ENCODE results near the gene SEC16B.

The SEC16B gene

GRCh38 chr1:177964336-177964735, 5.5 kb downstream of the SEC16B start:
- no peak for DNase-seq
- TF ChIP-seq GATA1 (IDR thresholded peaks at IDR 0.05; ENCODE audit: low read depth, low read length), result no peak
- no peak for TF ChIP-seq POLR2A (IDR thresholded peaks at IDR 0.05; ENCODE audit: low read length)

DNA sequence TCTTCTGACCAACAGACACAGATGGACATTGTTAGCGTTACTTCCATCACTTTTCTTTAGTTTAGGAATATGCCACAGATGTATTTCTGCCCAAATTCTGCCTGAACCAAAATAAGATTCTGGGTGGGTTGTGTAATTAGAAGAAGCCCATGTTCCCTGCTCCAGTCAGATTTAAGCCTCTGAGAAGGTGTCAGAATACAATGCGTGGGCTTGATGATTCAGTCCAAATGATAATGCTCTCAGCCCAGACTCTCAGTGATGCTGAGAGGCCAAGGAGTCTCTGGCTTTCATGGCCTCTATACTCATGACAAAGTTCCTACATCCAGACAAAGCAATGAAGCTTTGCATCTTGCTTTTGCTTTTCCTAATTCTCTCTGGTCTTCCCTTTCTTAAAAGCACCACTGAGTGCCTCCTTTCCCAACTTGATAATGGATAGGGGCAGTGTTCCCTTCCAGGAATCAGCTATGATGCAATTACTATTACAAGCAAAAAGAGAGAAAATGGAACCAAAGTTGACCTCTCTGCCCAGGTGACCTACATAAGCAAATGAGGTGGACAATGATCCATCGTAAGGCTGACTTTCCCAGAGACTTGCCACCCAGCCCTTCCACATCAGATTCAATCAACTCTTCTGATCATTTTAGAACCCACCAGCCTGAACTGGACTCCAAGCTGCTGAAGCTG, 8.8 kb downstream of the SEC16B start:
- TF ChIP-seq POLR2A (IDR thresholded peaks at IDR 0.05; ENCODE audit: low read length), result no peak
- no peak for TF ChIP-seq GATA1 (IDR thresholded peaks at IDR 0.05; ENCODE audit: low read depth, low read length)
- no peak for DNase-seq

DNA sequence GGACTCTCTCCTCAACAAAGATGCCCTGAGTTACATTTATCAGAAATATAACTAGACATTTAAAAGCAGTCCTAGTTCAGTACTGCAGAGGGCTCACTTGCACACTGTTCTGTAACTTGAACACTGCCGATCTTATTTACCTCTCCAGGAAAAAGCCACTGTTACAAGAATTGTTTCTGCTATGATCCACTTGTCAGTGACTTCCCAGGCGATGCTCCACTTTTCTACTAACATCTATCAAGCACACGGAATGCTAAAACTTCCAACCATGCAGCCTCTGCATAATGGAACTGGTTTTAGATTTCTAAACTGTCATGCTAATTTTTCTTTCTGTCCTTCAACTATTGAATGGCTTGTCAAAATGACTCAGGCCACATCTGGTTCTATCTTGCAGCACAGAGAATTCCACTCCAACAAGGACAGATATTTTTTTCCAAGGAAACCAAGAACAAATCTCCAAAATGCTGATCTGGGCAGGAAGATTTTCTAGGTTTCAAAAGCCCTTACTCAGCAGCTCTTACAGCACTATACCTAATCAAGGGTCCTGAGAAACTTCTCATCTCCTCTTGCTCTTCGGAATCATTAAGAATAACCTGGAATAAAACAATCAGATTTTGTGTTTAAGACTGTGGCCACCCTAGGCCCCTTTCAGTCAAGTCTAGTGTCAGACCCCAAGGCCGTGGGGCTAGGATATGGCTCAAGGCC, 9.9 kb downstream of the SEC16B start:
- no peak for DNase-seq
- no peak for TF ChIP-seq POLR2A (IDR thresholded peaks at IDR 0.05; ENCODE audit: low read length)
- TF ChIP-seq GATA1 (IDR thresholded peaks at IDR 0.05; ENCODE audit: low read depth, low read length), result no peak

- no peak for TF ChIP-seq GATA1 (IDR thresholded peaks at IDR 0.05; ENCODE audit: low read depth, low read length)
- no peak for TF ChIP-seq POLR2A (IDR thresholded peaks at IDR 0.05; ENCODE audit: low read length)
- DNase-seq, result no peak
These were observed 11.8 kb downstream of the SEC16B start for GRCh38 chr1:177958092-177958491.

GRCh38 chr1:177954076-177954475, 15.8 kb downstream of the SEC16B start:
- TF ChIP-seq POLR2A (IDR thresholded peaks at IDR 0.05; ENCODE audit: low read length) (no peak), GATA1 (IDR thresholded peaks at IDR 0.05; ENCODE audit: low read depth, low read length) (no peak)

GRCh38 chr1:177953549-177953948, 16.3 kb downstream of the SEC16B start:
- DNase-seq, result no peak
- TF ChIP-seq GATA1 (IDR thresholded peaks at IDR 0.05; ENCODE audit: low read depth, low read length) (no peak), POLR2A (IDR thresholded peaks at IDR 0.05; ENCODE audit: low read length) (no peak)

More at GRCh38 chr1:177954076-177954475, 15.8 kb downstream of the SEC16B start:
- no peak for DNase-seq

- TF ChIP-seq POLR2A (IDR thresholded peaks at IDR 0.05; ENCODE audit: low read length) (no peak), GATA1 (IDR thresholded peaks at IDR 0.05; ENCODE audit: low read depth, low read length) (no peak)
- no peak for DNase-seq
These were observed 17.2 kb downstream of the SEC16B start for GRCh38 chr1:177952691-177953090.

- no peak for TF ChIP-seq POLR2A (IDR thresholded peaks at IDR 0.05; ENCODE audit: low read length)
- TF ChIP-seq GATA1 (IDR thresholded peaks at IDR 0.05; ENCODE audit: low read depth, low read length), result no peak
- DNase-seq, result no peak
These were observed 17.6 kb downstream of the SEC16B start for GRCh38 chr1:177952249-177952648.

- no peak for DNase-seq
- TF ChIP-seq POLR2A (IDR thresholded peaks at IDR 0.05; ENCODE audit: low read length) (no peak), GATA1 (IDR thresholded peaks at IDR 0.05; ENCODE audit: low read depth, low read length) (no peak)
These were observed 19.4 kb downstream of the SEC16B start for GRCh38 chr1:177950506-177950905.

DNA sequence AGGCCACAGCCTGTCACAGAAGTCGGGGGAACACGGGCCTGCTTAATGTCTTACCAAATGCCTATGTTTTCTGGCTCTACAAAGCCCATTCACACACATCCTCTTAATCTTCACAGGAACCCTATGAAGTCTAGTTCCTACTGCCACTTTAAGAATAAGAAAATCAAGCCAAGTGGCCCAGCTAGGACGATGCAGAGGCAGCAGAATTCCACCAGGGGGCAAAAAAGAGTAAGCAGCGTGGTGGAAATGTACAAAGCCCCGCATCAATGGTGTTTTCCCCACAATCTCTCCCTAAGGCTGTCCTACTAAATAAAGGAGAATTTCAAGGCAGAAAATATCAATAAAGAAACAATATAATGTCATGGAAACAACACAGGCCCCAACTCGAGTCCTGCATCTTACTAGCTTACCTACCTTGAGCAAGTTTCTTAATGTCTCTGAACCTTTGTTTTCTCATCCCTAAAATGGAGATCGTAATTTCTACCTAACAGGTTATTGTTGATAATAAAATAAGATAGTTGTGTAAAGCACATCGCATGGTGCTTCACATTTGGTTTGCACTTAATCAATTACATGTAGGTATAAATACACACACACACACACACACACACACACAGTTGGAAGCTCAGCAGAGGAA, 21.4 kb downstream of the SEC16B start:
- TF ChIP-seq GATA1 (IDR thresholded peaks at IDR 0.05; ENCODE audit: low read depth, low read length), result no peak
- TF ChIP-seq POLR2A (IDR thresholded peaks at IDR 0.05; ENCODE audit: low read length), result no peak
- peak; percentile 25 to 40 for DNase-seq

DNA sequence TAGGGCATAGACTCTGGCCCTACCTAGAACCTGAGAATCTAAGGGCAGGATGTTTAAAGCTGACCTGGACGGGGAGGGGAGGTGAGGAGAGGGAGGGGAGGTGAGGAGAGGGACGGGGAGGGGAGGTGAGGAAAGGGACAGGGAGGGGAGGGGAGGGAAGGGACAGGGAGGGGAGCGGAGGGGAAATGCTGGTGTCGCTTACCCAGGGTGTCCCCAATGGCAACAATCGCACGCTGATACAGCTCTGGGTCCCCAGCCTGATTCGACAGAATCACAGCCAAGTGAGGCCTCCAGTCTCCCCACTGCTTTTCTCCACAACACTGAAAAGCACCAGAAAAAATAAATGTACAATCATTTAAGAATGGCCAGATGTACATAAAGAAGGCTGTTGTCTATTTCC, 22.2 kb downstream of the SEC16B start:
- TF ChIP-seq POLR2A (IDR thresholded peaks at IDR 0.05; ENCODE audit: low read length) (no peak), GATA1 (IDR thresholded peaks at IDR 0.05; ENCODE audit: low read depth, low read length) (no peak)
- DNase-seq, result no peak

DNA sequence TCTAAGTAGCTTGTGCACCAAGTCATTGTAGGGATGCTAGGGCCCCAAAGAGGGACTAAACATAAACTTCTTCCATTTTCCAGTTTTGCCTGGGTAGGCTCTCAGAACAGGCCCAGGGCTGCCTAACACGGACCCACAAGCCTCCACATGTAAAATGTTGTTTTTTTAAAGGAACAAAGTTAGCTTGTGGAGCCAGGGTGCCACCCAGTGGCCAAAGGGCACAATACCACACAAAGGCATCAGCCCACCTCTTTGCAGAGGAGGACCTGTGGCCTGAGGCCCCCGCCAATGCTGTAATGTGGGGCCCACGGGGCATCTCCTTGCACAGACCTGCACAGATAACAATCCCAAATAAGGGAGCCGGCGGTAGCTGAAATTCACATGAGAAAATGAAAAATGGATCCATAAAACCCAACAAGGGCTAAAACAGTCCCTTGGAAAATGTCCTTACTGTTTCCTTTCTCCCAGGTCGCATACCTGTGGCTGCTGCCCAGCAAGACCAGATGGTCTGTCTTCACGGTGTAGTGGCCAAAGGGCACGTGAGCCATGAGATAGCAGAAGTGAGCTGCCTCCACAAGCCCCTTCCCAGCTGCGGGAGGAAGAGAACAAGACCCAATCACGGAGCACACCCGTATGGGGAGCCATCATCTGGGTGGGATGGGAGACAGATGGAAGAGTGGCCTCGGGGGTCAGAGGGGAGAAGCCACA, 23.8 kb downstream of the SEC16B start:
- TF ChIP-seq GATA1 (IDR thresholded peaks at IDR 0.05; ENCODE audit: low read depth, low read length) (no peak), POLR2A (IDR thresholded peaks at IDR 0.05; ENCODE audit: low read length) (no peak)
- peak; percentile 35 to 60 for DNase-seq

DNA sequence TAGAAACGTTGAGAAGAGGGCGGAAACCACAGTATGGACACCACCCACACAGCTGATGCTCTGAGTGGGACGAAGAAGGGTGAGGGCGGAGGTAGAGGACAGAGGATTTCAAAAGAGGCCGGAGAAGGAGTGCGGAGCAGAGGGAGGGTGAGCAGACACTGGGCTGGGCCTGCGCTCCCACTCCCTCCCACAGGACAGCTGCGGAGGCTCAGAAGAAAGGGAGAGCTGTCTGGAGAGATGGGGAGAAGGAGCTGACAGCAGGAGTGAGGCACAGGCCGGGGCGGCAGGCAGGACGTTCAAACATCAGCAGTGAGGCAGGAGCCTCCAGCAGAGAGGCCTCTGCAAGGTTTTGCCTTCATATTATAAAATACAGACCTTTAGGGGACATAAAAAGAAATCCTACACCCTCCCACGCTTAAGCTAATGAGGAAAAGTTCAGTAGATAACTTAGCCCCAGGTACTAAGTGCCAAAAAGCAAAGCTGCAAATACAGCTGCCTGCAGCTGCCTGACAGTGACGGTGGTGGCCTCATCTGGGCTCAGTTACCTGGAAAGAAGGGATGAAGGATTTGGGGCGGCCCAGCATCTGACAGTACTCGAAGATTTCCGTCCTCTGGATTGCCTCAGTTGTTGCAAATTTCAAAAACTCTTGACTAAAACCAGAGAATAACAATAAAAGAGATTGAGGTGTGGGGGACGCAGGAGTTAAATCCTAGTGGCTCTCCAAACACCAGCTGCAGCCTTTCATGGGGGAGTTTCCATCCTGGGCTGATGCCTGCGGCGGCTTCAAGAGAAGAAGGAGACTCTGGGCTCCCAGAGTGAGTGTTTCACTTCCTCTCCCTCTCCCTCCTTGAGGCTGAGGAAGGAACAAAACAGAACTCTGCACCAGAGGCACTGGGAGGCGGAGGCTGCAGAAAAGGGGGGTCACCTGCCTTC, 25.6 kb downstream of the SEC16B start:
- TF ChIP-seq POLR2A (IDR thresholded peaks at IDR 0.05; ENCODE audit: low read length) (no peak), GATA1 (IDR thresholded peaks at IDR 0.05; ENCODE audit: low read depth, low read length) (no peak)
- no peak for DNase-seq

All from erythroblast (primary cell).